ENCODE measurements around the gene CACNA2D3.

DNA sequence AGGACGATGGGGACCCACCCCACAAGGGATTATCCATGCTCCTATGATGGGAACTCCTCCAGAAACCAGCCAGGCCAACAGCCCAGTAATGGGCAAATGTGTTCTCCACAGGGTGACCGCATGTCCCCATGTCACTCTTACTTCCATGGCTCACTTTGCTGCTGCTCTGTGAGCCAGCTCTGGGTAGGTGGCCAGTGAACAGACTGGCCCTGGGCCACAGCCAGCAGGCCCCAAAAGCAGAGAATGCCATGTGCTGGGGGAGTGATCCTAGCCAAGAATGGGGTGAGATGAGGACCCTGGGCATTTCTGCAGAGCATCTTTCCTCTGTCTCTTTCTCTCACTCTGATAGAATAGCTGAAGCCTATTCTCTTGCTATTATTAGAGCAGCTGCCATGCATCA, 414.1 kb downstream of the CACNA2D3 start:
- no peak for TF ChIP-seq POLR2A (IDR thresholded peaks at IDR 0.05; ENCODE audit: low read length)
- no peak for TF ChIP-seq GATA1 (IDR thresholded peaks at IDR 0.05; ENCODE audit: low read depth, low read length)
